CD14-positive monocyte (primary cell): ENCODE measurements around the gene TMOD3. TPM values are rescaled to one million over a fixed set of nuclear protein-coding genes. Genes with fewer than 3 reads are reported as not detected.

Experiments used
- DNase-seq, 3 donors: peaks; one replicate each; pipeline ENCODE4 v3.0.0-alpha.2; 2011 to 2022
- H2AFZ ChIP-seq: 2 replicates; pipeline ENCODE4 v1.6.0; 2012; ENCODE audit warnings: mild to moderate bottlenecking, low read depth, low read length, inconsistent platforms; ENCODE audit not compliant: insufficient read depth, poor library complexity, severe bottlenecking
- H3K27ac ChIP-seq, 2 donors: 1 replicate in 1 of 2; 2 replicates in 1 of 2; pipeline ENCODE4 v1.5.1; 2012 to 2013; ENCODE audit warnings: low read length in 2 of 2, control low read depth in 1 of 2, inconsistent platforms in 1 of 2, low read depth in 1 of 2, mild to moderate bottlenecking in 1 of 2
- H3K27me3 ChIP-seq, 2 donors: one replicate each; pipeline versions ENCODE4 v1.6.0 to v1.6.1; 2011 to 2013; ENCODE audit warnings: low read length in 2 of 2; ENCODE audit not compliant: control insufficient read depth in 2 of 2, insufficient read depth in 2 of 2
- H3K36me3 ChIP-seq, 2 donors: replicated peaks in 1 of 2; 1 replicate in 1 of 2; 2 replicates in 1 of 2; pipeline versions ENCODE4 v1.5.1 to v1.6.1; 2012 to 2013; ENCODE audit warnings: low read length in 2 of 2, control low read depth in 1 of 2, inconsistent platforms in 1 of 2, mild to moderate bottlenecking in 1 of 2; ENCODE audit not compliant: insufficient read depth in 2 of 2, control insufficient read depth in 1 of 2
- H3K4me1 ChIP-seq, 2 donors: 1 replicate in 1 of 2; 2 replicates in 1 of 2; pipeline versions ENCODE4 v1.5.1 to v1.6.1; 2012 to 2013; ENCODE audit warnings: low read length in 2 of 2, control low read depth in 1 of 2, inconsistent platforms in 1 of 2, mild to moderate bottlenecking in 1 of 2, moderate library complexity in 1 of 2; ENCODE audit not compliant: insufficient read depth in 2 of 2, control insufficient read depth in 1 of 2
- H3K4me2 ChIP-seq: replicated peaks from 2 replicates; pipeline ENCODE3; 2012; ENCODE audit warnings: low read length, moderate library complexity, mild to moderate bottlenecking; ENCODE audit not compliant: poor library complexity, severe bottlenecking; ENCODE audit errors: extremely low read depth
- H3K4me3 ChIP-seq, 3 experiments: fragments of 200-600 bp in 1 of 3; sonication (generic) in 1 of 3; replicated peaks in 1 of 3; 1 replicate in 2 of 3; 2 replicates in 1 of 3; pipeline ENCODE4 v1.5.1; 2011 to 2013; ENCODE audit warnings: low read length in 3 of 3, mild to moderate bottlenecking in 3 of 3, control low read depth in 2 of 3, low read depth in 2 of 3, inconsistent platforms in 1 of 3, moderate library complexity in 1 of 3
- H3K79me2 ChIP-seq: 2 replicates; pipeline ENCODE4 v1.6.0; 2012; ENCODE audit warnings: mild to moderate bottlenecking, control low read depth, inconsistent platforms, low read length, moderate library complexity; ENCODE audit not compliant: insufficient read depth
- H3K9ac ChIP-seq: 2 replicates; pipeline ENCODE4 v1.6.0; 2017; ENCODE audit warnings: low read length, mild to moderate bottlenecking; ENCODE audit not compliant: insufficient read depth, poor library complexity, severe bottlenecking
- H3K9me3 ChIP-seq, 2 donors: replicated peaks in 1 of 2; 1 replicate in 1 of 2; 2 replicates in 1 of 2; pipeline versions ENCODE4 v1.5.1 to v1.6.1; 2012 to 2013; ENCODE audit warnings: low read length in 2 of 2, control low read depth in 1 of 2; ENCODE audit not compliant: control insufficient read depth in 1 of 2, insufficient read depth in 1 of 2
- H4K20me1 ChIP-seq: 2 replicates; pipeline ENCODE4 v1.6.0; 2012; ENCODE audit warnings: mild to moderate bottlenecking, low read length, control low read depth, moderate library complexity; ENCODE audit not compliant: insufficient read depth
- H3K27ac Mint-ChIP-seq, 7 donors: one replicate each; pipeline ENCODE4 v1.8.0; 2020; ENCODE audit warnings: mild to moderate bottlenecking in 7 of 7, mixed read lengths in 7 of 7, moderate library complexity in 6 of 7, inconsistent platforms in 2 of 7
- H3K27me3 Mint-ChIP-seq, 3 donors: one replicate each; pipeline ENCODE4 v1.8.0; 2021 to 2022; ENCODE audit warnings: low read depth in 3 of 3, mild to moderate bottlenecking in 3 of 3, mixed read lengths in 3 of 3, moderate library complexity in 3 of 3, inconsistent platforms in 1 of 3
- H3K36me3 Mint-ChIP-seq, 2 donors: one replicate each; pipeline ENCODE4 v1.8.0; 2020; ENCODE audit warnings: mixed read lengths in 2 of 2, inconsistent platforms in 1 of 2, mild to moderate bottlenecking in 1 of 2
- H3K4me1 Mint-ChIP-seq: one replicate; pipeline ENCODE4 v1.8.0; 2020; ENCODE audit warnings: mild to moderate bottlenecking, mixed read lengths
- H3K4me3 Mint-ChIP-seq, 2 donors: one replicate each; pipeline ENCODE4 v1.8.0; 2020; ENCODE audit warnings: mild to moderate bottlenecking in 2 of 2, mixed read lengths in 2 of 2, moderate library complexity in 1 of 2
- H3K9me3 Mint-ChIP-seq, 7 donors: one replicate each; pipeline ENCODE4 v1.8.0; 2020 to 2022; ENCODE audit warnings: mixed read lengths in 7 of 7, mild to moderate bottlenecking in 6 of 7, moderate library complexity in 6 of 7, inconsistent platforms in 2 of 7
- WGBS: methylation state at CpG from one replicate; pipeline ENCODE4 v1.1.5; 2013; ENCODE audit warnings: missing lambda C conversion rate; ENCODE audit not compliant: insufficient coverage; 5-methylcytosine and 5-hydroxymethylcytosine counted together
- intact Hi-C, 2 donors: fragments of 100-400 bp; cut with micrococcal nuclease; formaldehyde crosslinking; loops; one replicate each; pipeline versions ENCODE4 v1.15.0 to v1.15.1; 2023
- polyA plus RNA-seq, 3 donors: library from polyadenylated mRNA; depleted of rRNA in 1 of 3; unstranded in 2 of 3; stranded (reverse) in 1 of 3; fragments of 300-500 nt in 2 of 3; fragments of >200 nt in 1 of 3; fragmentation: Illumina TruSeq in 2 of 3; gene quantifications; 1 replicate in 2 of 3; 2 replicates in 1 of 3; pipeline ENCODE4 v1.2.3, GENCODE V29; 2012 to 2021
- TF ChIP-seq, protein P1 (sequence below): fragments of 200-600 bp; IDR thresholded peaks from one replicate; pipeline ENCODE4 v1.8.0; 2022; ENCODE audit warnings: antibody characterized with exemption, mild to moderate bottlenecking

Gene TMOD3
- polyA plus RNA-seq, 3 donors: 7.7 to 34.8 (median 27.8) TPM

DNA sequence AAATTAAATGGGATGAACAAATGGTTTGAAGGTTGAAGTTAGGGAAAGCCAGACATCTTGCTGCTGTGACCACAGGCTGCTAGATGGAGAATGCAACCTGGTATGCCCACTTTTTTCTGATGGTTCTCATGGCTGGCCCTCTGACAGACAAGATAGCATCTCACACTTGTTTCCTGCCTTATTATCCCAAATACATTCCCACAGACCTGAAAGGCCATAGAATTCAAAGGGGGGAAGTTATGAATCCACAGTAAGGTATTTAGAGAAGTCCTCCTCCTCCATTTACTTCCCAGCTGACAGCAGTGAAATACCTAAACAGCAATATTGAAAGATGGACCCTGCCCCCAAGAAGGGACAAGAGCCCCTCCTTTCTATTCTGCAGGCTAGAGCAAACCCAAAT, 109.8 kb downstream of the TMOD3 start:
- intact Hi-C loops: no loop called here
- H3K27ac Mint-ChIP-seq: peak overlapping the region in 1 of 7 donors; percentile 78

DNA sequence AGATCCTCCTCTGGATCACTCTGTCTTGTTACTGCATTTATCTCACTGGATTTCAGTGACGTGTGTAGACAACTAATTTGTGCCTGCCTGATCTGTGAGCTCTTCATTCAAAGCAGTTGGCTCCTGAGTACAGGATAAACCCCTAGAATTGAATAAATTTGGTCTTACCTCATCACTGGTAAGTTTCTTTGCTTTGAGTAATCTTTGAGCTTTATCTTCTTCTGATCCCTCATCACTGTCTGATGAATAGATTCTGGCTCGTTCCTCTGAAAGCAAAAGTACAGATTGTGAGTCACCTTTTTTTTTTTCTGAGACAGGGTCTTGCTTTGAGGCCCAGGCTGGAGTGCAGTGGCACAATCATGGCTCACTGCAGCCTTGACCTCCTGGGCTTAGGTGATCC, 117.7 kb downstream of the TMOD3 start:
- H3K4me2 ChIP-seq: no peak overlapping the region
- TF ChIP-seq, protein P1, sequence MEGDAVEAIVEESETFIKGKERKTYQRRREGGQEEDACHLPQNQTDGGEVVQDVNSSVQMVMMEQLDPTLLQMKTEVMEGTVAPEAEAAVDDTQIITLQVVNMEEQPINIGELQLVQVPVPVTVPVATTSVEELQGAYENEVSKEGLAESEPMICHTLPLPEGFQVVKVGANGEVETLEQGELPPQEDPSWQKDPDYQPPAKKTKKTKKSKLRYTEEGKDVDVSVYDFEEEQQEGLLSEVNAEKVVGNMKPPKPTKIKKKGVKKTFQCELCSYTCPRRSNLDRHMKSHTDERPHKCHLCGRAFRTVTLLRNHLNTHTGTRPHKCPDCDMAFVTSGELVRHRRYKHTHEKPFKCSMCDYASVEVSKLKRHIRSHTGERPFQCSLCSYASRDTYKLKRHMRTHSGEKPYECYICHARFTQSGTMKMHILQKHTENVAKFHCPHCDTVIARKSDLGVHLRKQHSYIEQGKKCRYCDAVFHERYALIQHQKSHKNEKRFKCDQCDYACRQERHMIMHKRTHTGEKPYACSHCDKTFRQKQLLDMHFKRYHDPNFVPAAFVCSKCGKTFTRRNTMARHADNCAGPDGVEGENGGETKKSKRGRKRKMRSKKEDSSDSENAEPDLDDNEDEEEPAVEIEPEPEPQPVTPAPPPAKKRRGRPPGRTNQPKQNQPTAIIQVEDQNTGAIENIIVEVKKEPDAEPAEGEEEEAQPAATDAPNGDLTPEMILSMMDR: no peak
- H3K79me2 ChIP-seq: no peaks in the 10 kb centered on the region
- H3K36me3 Mint-ChIP-seq: peaks cover 75 to 89% of the 10 kb centered on the region in 2 donors
- H3K9me3 ChIP-seq: no peaks in the 10 kb centered on the region
- no peaks in the 10 kb centered on the region for H4K20me1 ChIP-seq
- no peak for DNase-seq
- H3K4me3 Mint-ChIP-seq: no peak overlapping the region
- no peaks in the 10 kb centered on the region for H3K9me3 Mint-ChIP-seq
- no peak overlapping the region for H2AFZ ChIP-seq
- no peak overlapping the region for H3K4me3 ChIP-seq
- no peaks in the 10 kb centered on the region for H3K4me1 ChIP-seq
- H3K36me3 ChIP-seq: peaks cover 80 to 90% of the 10 kb centered on the region in 2 donors
- H3K9ac ChIP-seq: no peak overlapping the region
- H3K4me1 Mint-ChIP-seq: no peaks in the 10 kb centered on the region
- H3K27ac ChIP-seq: no peak overlapping the region
- intact Hi-C loops: no loop called here
- no peaks in the 10 kb centered on the region for H3K27me3 ChIP-seq
- H3K27me3 Mint-ChIP-seq: no peaks in the 10 kb centered on the region
- H3K27ac Mint-ChIP-seq: no peak overlapping the region
- WGBS: 89% methylated on average over 1 of the region's 2 CpGs

More for the DNA sequence above, 109.8 kb downstream of the TMOD3 start:
- Histone ChIP-seq H3K4me3 (no peak overlapping the region), H3K4me1 (no peaks in the 10 kb centered on the region), H3K27ac (no peak overlapping the region), H3K36me3 (peaks cover 45 to 78% of the 10 kb centered on the region in 2 donors), H2AFZ (no peak overlapping the region), H3K9me3 (no peaks in the 10 kb centered on the region), H3K27me3 (no peaks in the 10 kb centered on the region), H4K20me1 (no peaks in the 10 kb centered on the region), H3K79me2 (no peaks in the 10 kb centered on the region), H3K9ac (no peak overlapping the region), H3K4me2 (no peak overlapping the region)
- H3K27me3 Mint-ChIP-seq: no peaks in the 10 kb centered on the region
- no peaks in the 10 kb centered on the region for H3K9me3 Mint-ChIP-seq
- H3K36me3 Mint-ChIP-seq: peaks cover 45 to 92% of the 10 kb centered on the region in 2 donors
- no peak overlapping the region for H3K4me3 Mint-ChIP-seq
- DNase-seq: no peak
- TF ChIP-seq, protein P1: no peak
- H3K4me1 Mint-ChIP-seq: no peaks in the 10 kb centered on the region
